Fibroblast of villous mesenchyme (primary cell): Measurements from ENCODE around the gene TRAPPC14. TPM values are rescaled to one million over a fixed set of nuclear protein-coding genes. Genes with fewer than 3 reads are reported as not detected.
A peak's percentile ranks its signal among the peaks of the same experiment; 100 is the strongest.
"Not testable (repeated sequence)": the region's sequence is repeated elsewhere in the genome, so short reads cannot be mapped to it uniquely, and the experiment has no call there.

ENCODE experiments used
- DNase-seq: peaks from one replicate; pipeline ENCODE4 v3.0.0-alpha.2; 2010; ENCODE audit warnings: low read depth
- H3K4me3 ChIP-seq: 2 replicates; pipeline ENCODE4 v1.5.1; 2011; ENCODE audit warnings: low read depth, mild to moderate bottlenecking, low read length
- total RNA-seq: library from RNA; depleted of rRNA; stranded (reverse); fragments of >200 nt; gene quantifications from 2 replicates; pipeline ENCODE4 v1.2.3, GENCODE V29; 2012
- TF ChIP-seq, protein P1 (sequence below): IDR thresholded peaks from 2 replicates; pipeline ENCODE4 v1.5.1; 2012; ENCODE audit warnings: low read depth, mild to moderate bottlenecking, low read length; ENCODE audit not compliant: insufficient read depth

TRAPPC14 gene
- total RNA-seq, 1 donor: 14.2 TPM

DNA sequence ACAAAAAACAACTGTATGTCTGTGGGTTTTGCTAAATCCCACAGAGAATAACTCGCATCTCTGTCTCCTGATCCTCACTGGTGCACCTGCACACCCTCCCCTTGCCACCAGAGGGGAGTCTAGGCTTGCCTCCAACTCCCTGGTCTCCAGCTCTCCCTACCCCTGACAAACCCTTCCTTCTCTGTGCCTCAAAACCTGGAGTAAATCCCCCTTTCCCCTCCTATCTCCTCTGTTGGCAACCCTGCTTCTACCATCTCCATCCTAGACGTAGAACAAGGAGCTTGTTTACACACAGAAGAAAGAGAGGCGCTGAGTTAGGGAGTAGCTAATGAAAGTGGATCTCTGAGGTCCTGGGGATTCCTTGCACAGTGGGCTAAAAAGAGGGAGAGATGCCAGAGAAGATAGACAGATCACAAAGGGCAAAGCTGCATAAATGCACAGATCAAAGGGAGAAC lies 25.8 kb downstream of the TRAPPC14 start:
- H3K4me3 ChIP-seq: no peak overlapping the region
- TF ChIP-seq, protein P1, sequence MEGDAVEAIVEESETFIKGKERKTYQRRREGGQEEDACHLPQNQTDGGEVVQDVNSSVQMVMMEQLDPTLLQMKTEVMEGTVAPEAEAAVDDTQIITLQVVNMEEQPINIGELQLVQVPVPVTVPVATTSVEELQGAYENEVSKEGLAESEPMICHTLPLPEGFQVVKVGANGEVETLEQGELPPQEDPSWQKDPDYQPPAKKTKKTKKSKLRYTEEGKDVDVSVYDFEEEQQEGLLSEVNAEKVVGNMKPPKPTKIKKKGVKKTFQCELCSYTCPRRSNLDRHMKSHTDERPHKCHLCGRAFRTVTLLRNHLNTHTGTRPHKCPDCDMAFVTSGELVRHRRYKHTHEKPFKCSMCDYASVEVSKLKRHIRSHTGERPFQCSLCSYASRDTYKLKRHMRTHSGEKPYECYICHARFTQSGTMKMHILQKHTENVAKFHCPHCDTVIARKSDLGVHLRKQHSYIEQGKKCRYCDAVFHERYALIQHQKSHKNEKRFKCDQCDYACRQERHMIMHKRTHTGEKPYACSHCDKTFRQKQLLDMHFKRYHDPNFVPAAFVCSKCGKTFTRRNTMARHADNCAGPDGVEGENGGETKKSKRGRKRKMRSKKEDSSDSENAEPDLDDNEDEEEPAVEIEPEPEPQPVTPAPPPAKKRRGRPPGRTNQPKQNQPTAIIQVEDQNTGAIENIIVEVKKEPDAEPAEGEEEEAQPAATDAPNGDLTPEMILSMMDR: peak; percentile 98
- peak; percentile 69 for DNase-seq

GRCh38 chr7:100132126-100132525 lies 26.4 kb downstream of the TRAPPC14 start:
- TF ChIP-seq, protein P1: no peak
- DNase-seq: no peak
- H3K4me3 ChIP-seq: no peak overlapping the region

GRCh38 chr7:100130608-100131453 lies 27.7 kb downstream of the TRAPPC14 start:
- no peak overlapping the region for H3K4me3 ChIP-seq
- peak; percentile 56 for DNase-seq
- TF ChIP-seq, protein P1: peak; percentile 76

- not testable (repeated sequence) for DNase-seq, H3K4me3 ChIP-seq
Observed at GRCh38 chr7:100130220-100130607, 28.3 kb downstream of the TRAPPC14 start.

DNA sequence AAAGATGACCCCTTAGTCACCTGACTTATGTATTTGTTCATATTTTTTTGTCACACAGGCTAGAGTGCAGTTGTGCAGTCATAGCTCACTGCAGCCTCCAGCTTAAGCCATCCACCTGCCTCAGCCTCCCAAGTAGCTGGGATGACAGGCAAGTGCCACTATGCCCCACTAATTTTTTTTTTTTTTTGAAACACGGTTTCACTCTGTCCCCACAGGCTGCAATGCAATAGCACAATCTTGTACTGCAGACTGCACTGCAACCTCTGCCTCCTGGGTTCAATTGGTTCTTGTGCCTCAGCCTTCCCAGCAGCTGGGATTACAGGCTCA lies 29.9 kb downstream of the TRAPPC14 start:
- TF ChIP-seq, protein P1: no peak
- no peak overlapping the region for H3K4me3 ChIP-seq
- no peak for DNase-seq

GRCh38 chr7:100127866-100128636 lies 30.5 kb downstream of the TRAPPC14 start:
- peak; percentile 20 for DNase-seq

More at GRCh38 chr7:100127866-100128636, 30.5 kb downstream of the TRAPPC14 start:
- peak overlapping the region; percentile 74 for H3K4me3 ChIP-seq
- TF ChIP-seq, protein P1: no peak
